OCI-LY1 (cell line): ENCODE data around the gene SLC39A11.

Source experiments
- EZH2 ChIP-seq: fragments of 200-600 bp; sonication (generic), shearing (Covaris generic); IDR thresholded peaks from 2 replicates; pipeline ENCODE4 v1.8.0; 2017; ENCODE audit warnings: borderline replicate concordance, mixed run types, mild to moderate bottlenecking, antibody characterized with exemption, low read length, moderate library complexity, mixed read lengths
- TF ChIP-seq, protein P1 (sequence below): fragments of 200-600 bp; sonication (generic), shearing (Covaris generic); IDR thresholded peaks from 2 replicates; pipeline ENCODE4 v1.5.1; 2017; ENCODE audit warnings: mild to moderate bottlenecking, antibody characterized with exemption, low read length, moderate library complexity, mixed read lengths

DNA sequence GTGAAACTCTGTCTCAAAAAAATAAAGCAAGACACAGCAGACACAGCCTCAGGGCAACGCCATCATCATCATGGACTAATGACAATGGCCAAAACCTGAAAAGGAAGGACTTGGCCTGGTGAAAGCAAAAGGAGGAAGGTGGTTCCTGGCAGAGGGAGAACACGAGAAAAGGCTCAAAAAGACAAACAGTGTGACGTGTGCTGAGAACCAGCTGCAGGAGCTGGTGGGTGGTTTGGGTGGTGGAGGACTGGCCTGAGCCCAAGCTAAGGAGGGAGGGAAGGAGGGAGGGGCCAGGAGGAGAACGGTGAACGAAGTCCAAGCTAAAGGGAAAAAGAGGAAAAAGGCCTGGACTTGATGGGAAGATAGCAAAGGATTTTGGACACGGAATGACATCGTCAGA lies 85.1 kb downstream of the SLC39A11 start:
- TF ChIP-seq, protein P1, sequence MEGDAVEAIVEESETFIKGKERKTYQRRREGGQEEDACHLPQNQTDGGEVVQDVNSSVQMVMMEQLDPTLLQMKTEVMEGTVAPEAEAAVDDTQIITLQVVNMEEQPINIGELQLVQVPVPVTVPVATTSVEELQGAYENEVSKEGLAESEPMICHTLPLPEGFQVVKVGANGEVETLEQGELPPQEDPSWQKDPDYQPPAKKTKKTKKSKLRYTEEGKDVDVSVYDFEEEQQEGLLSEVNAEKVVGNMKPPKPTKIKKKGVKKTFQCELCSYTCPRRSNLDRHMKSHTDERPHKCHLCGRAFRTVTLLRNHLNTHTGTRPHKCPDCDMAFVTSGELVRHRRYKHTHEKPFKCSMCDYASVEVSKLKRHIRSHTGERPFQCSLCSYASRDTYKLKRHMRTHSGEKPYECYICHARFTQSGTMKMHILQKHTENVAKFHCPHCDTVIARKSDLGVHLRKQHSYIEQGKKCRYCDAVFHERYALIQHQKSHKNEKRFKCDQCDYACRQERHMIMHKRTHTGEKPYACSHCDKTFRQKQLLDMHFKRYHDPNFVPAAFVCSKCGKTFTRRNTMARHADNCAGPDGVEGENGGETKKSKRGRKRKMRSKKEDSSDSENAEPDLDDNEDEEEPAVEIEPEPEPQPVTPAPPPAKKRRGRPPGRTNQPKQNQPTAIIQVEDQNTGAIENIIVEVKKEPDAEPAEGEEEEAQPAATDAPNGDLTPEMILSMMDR, result no peak
- TF ChIP-seq EZH2, result no peak
